Measurements from ENCODE around the gene CEP128.

Gene CEP128

DNA sequence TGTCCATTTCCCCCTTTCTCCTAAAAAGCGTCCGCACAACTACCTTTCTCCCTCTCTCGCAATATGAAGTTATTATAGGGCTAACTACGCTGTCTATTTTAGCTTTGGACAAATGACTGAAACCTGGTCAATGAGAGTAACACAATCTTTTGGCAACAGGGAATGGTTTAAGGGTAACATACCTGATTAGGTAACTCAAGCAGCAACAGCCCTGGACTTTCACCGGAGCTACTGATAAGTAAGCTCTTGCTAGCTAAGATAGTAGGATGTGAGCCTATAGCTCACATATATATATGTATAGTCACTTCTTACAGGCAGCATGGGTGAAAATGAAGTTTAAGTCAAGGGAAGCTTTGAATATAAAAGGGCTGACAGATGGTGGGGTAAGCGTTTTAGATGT lies 313.0 kb downstream of the CEP128 start:
- no peaks in the 10 kb centered on the region for H3K4me1 Mint-ChIP-seq (ENCODE audit: low read depth)
- H3K4me3 Mint-ChIP-seq: no peak overlapping the region
- peaks cover 4% of the 10 kb centered on the region for H3K36me3 Mint-ChIP-seq (ENCODE audit: low read depth)
- no peak for DNase-seq
- H3K27ac Mint-ChIP-seq: no peak overlapping the region
- H3K9me3 Mint-ChIP-seq: peaks cover 13% of the 10 kb centered on the region
- H3K27me3 Mint-ChIP-seq: no peaks in the 10 kb centered on the region

DNA sequence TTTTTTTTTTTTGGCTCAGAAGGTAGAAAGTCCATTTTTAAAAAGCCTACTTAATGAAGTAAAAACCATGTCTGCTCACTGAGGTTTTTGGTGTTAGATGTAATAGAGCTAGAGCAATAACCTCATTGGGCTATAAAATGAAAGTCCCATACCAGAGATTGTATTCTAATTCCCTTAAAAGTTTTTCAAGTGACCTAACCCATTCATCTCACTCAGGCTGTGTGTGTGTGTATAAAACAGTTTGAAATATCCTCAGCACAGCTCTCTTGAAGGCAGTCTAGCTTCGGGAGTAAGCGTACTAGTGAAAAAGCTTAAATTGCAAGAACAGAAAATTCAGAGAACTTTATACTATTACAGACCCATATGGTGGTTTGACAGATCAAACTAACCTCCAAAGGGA lies 313.8 kb downstream of the CEP128 start:
- no peak for DNase-seq
- Mint-ChIP-seq H3K4me3 (no peak overlapping the region), H3K4me1 (ENCODE audit: low read depth) (no peaks in the 10 kb centered on the region), H3K36me3 (ENCODE audit: low read depth) (peaks cover 4% of the 10 kb centered on the region), H3K27ac (no peak overlapping the region), H3K9me3 (peaks cover 13% of the 10 kb centered on the region), H3K27me3 (no peaks in the 10 kb centered on the region)

DNA sequence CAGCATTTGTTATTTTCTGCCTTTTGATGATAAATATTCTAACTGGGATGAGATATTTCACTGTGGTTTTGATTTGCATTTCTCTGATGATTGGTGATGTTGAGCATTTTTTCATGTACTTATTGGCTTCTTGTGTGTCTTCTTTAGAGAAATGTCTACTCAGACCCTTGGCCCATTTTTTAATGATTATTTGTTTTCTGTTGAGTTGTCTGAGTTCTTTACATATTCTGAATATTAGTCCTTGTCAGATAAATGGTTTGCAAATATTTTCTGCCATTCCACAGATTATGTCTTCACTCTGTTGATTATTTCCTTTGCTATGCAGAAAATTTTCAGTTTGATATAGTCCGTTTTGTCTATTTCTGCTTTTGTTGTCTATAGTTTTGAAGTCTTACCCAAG lies 317.0 kb downstream of the CEP128 start:
- Mint-ChIP-seq H3K27ac (no peak overlapping the region), H3K4me3 (no peak overlapping the region), H3K36me3 (ENCODE audit: low read depth) (peaks cover 4% of the 10 kb centered on the region), H3K27me3 (no peaks in the 10 kb centered on the region), H3K4me1 (ENCODE audit: low read depth) (no peaks in the 10 kb centered on the region), H3K9me3 (peaks cover 21% of the 10 kb centered on the region)
- no peak for DNase-seq

- Mint-ChIP-seq H3K4me3 (no peak overlapping the region), H3K36me3 (ENCODE audit: low read depth) (no peaks in the 10 kb centered on the region), H3K27ac (no peak overlapping the region), H3K9me3 (peaks cover 20% of the 10 kb centered on the region), H3K27me3 (no peaks in the 10 kb centered on the region), H3K4me1 (ENCODE audit: low read depth) (no peaks in the 10 kb centered on the region)
- DNase-seq: no peak
Observed at GRCh38 chr14:80621701-80622100, 319.8 kb downstream of the CEP128 start.

DNA sequence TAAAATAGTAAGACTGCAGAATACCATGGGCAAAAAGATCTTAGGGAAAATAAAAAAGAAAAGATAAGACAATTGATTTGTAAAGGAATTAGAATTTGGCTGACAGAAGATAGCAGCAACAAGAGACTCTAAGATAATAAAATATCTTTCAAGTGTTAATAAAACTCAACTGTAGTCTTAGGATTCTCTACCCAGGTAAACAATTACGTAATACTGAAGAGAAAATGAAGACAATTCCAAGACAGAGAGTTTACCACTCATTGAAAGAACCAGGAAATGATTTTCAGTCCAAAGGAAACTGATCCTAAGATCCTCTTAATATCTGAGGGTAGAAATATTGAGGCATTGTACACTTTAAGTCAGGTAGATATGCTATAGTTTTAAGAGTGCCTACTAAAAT lies 321.1 kb downstream of the CEP128 start:
- Mint-ChIP-seq H3K4me3 (no peak overlapping the region), H3K27ac (no peak overlapping the region), H3K36me3 (ENCODE audit: low read depth) (no peaks in the 10 kb centered on the region), H3K4me1 (ENCODE audit: low read depth) (no peaks in the 10 kb centered on the region), H3K9me3 (peaks cover 15% of the 10 kb centered on the region), H3K27me3 (no peaks in the 10 kb centered on the region)
- DNase-seq: no peak

GRCh38 chr14:80618751-80619329 lies 322.7 kb downstream of the CEP128 start:
- Mint-ChIP-seq H3K27ac (no peak overlapping the region), H3K4me3 (no peak overlapping the region), H3K36me3 (ENCODE audit: low read depth) (no peaks in the 10 kb centered on the region), H3K4me1 (ENCODE audit: low read depth) (no peaks in the 10 kb centered on the region), H3K27me3 (no peaks in the 10 kb centered on the region), H3K9me3 (peaks cover 11% of the 10 kb centered on the region)
- DNase-seq: no peak

DNA sequence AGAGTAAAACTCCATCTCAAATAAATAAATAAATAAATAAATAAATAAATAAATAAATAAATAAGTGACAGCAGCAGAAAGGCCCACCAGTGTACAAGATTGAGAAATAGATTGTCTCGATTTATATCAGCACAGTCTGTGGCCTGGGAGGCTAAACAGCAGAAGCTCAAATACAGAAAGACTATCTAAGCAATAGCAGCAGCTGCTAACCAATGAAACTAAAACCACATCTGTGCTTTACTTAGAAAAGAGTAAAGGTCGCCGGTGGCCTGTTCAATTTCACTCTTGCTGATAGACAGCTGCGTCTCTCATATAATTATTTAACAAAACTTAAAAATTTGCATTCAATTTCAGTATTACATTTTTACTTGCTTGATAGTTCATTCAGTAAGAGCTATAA lies 325.7 kb downstream of the CEP128 start:
- no peak for DNase-seq
- Mint-ChIP-seq H3K27ac (no peak overlapping the region), H3K27me3 (no peaks in the 10 kb centered on the region), H3K4me1 (ENCODE audit: low read depth) (no peaks in the 10 kb centered on the region), H3K9me3 (peaks cover 9% of the 10 kb centered on the region), H3K36me3 (ENCODE audit: low read depth) (no peaks in the 10 kb centered on the region), H3K4me3 (no peak overlapping the region)

- DNase-seq: no peak
- Mint-ChIP-seq H3K27ac (no peak overlapping the region), H3K4me1 (ENCODE audit: low read depth) (no peaks in the 10 kb centered on the region), H3K27me3 (no peaks in the 10 kb centered on the region), H3K36me3 (ENCODE audit: low read depth) (no peaks in the 10 kb centered on the region), H3K4me3 (no peak overlapping the region), H3K9me3 (no peaks in the 10 kb centered on the region)
Observed at GRCh38 chr14:80609055-80609454, 332.5 kb downstream of the CEP128 start.

GRCh38 chr14:80608563-80608962 lies 333.0 kb downstream of the CEP128 start:
- H3K27ac Mint-ChIP-seq: no peak overlapping the region
- no peak overlapping the region for H3K4me3 Mint-ChIP-seq
- H3K27me3 Mint-ChIP-seq: no peaks in the 10 kb centered on the region
- H3K4me1 Mint-ChIP-seq (ENCODE audit: low read depth): no peaks in the 10 kb centered on the region
- H3K36me3 Mint-ChIP-seq (ENCODE audit: low read depth): no peaks in the 10 kb centered on the region
- no peaks in the 10 kb centered on the region for H3K9me3 Mint-ChIP-seq
- no peak for DNase-seq

- Mint-ChIP-seq H3K36me3 (ENCODE audit: low read depth) (no peaks in the 10 kb centered on the region), H3K27me3 (no peaks in the 10 kb centered on the region), H3K4me1 (ENCODE audit: low read depth) (no peaks in the 10 kb centered on the region), H3K27ac (no peak overlapping the region), H3K9me3 (no peaks in the 10 kb centered on the region), H3K4me3 (no peak overlapping the region)
- DNase-seq: no peak
Observed at GRCh38 chr14:80607430-80608190, 333.9 kb downstream of the CEP128 start.

GRCh38 chr14:80606347-80606772 lies 335.2 kb downstream of the CEP128 start:
- H3K36me3 Mint-ChIP-seq (ENCODE audit: low read depth): no peaks in the 10 kb centered on the region
- H3K4me3 Mint-ChIP-seq: no peak overlapping the region
- no peak for DNase-seq
- H3K27me3 Mint-ChIP-seq: no peaks in the 10 kb centered on the region
- H3K9me3 Mint-ChIP-seq: no peaks in the 10 kb centered on the region
- no peaks in the 10 kb centered on the region for H3K4me1 Mint-ChIP-seq (ENCODE audit: low read depth)
- no peak overlapping the region for H3K27ac Mint-ChIP-seq

DNA sequence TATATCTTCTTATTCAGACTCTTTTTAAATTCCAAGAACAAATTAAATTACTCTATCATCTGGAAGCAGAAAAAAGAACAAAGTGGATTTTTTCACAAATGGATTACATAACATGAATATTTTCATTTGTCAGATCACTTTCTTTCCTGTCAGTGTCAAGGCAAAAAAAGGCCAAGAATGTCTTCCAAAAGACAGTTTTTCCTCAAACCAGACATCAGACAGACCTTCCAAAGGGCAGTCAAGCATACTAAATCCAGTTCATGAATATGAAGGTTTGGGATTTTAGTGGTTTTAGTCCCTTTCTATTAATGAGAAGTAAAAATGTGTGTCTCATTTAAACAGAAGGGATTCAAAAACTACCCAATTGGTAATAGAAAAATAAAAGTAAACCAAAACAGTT lies 336.0 kb downstream of the CEP128 start:
- no peaks in the 10 kb centered on the region for H3K36me3 Mint-ChIP-seq (ENCODE audit: low read depth)
- H3K4me3 Mint-ChIP-seq: no peak overlapping the region
- H3K4me1 Mint-ChIP-seq (ENCODE audit: low read depth): no peaks in the 10 kb centered on the region
- no peak for DNase-seq
- no peak overlapping the region for H3K27ac Mint-ChIP-seq
- H3K9me3 Mint-ChIP-seq: no peaks in the 10 kb centered on the region
- H3K27me3 Mint-ChIP-seq: no peaks in the 10 kb centered on the region

DNA sequence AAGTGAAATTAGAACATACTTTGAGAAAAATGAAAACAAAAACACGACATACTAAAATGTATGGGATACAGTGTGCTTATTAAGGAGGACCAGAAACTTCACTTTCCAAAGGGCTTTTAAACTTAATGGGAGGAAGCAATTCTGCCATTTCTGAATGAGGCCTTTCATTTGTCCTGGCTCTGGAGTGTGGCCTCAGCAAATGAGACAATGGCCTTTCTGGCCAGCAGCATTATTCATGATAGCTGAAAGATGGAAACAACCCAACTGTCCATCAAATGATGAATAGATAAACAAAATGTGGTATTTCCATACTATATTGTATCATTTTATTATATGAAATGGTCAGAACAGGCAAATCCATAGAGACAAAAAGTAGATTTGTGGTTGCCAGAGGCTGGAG lies 338.6 kb downstream of the CEP128 start:
- Mint-ChIP-seq H3K4me1 (ENCODE audit: low read depth) (no peaks in the 10 kb centered on the region), H3K36me3 (ENCODE audit: low read depth) (no peaks in the 10 kb centered on the region), H3K9me3 (no peaks in the 10 kb centered on the region), H3K4me3 (no peak overlapping the region), H3K27ac (no peak overlapping the region), H3K27me3 (no peaks in the 10 kb centered on the region)
- DNase-seq: no peak

- H3K4me3 Mint-ChIP-seq: no peak overlapping the region
- H3K9me3 Mint-ChIP-seq: peaks cover 13% of the 10 kb centered on the region
- H3K36me3 Mint-ChIP-seq (ENCODE audit: low read depth): peaks cover 23% of the 10 kb centered on the region
- peak overlapping the region; percentile 82 for H3K27ac Mint-ChIP-seq
- no peaks in the 10 kb centered on the region for H3K27me3 Mint-ChIP-seq
- H3K4me1 Mint-ChIP-seq (ENCODE audit: low read depth): peaks cover 22% of the 10 kb centered on the region
- no peak for DNase-seq
Observed at GRCh38 chr14:80587096-80587724, 354.3 kb downstream of the CEP128 start.

DNA sequence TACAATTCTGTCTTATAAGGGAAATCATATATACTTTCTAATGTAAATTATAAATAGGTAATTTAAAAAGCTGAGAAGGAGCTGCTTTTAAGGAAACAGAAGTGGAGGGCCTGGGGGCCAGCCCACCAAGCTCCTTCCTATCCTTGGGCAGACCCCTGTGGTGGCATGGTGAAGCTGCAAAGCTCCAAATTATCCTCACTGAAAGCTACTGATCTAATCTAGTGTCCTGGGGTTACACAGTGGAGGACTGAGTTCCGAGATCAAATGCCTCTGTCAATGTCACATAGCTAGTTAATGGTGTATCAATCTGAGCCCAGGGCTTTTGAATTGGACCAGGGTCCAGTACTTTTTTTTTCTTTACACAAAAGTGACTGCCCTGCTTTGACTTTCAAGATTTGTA lies 355.4 kb downstream of the CEP128 start:
- Mint-ChIP-seq H3K4me3 (no peak overlapping the region), H3K27me3 (no peaks in the 10 kb centered on the region), H3K4me1 (ENCODE audit: low read depth) (peaks cover 22% of the 10 kb centered on the region), H3K36me3 (ENCODE audit: low read depth) (peaks cover 15% of the 10 kb centered on the region), H3K27ac (no peak overlapping the region), H3K9me3 (peaks cover 9% of the 10 kb centered on the region)
- no peak for DNase-seq
